Activated CD8-positive, alpha-beta memory T cell treated with anti-CD3 and anti-CD28 coated beads for 36 hours (primary cell): ENCODE results near the gene TRAF1. TPM values are rescaled to one million over a fixed set of nuclear protein-coding genes. Genes with fewer than 3 reads are reported as not detected.

ENCODE experiments used
- CTCF ChIA-PET: fragments of 350-600 bp; sonication (Branson Sonifier 250); formaldehyde crosslinking; loops from one replicate; lab custom pipeline; 2021; ENCODE audit warnings: antibody characterized with exemption; lab: Charles Lee
- POLR2A ChIA-PET: fragments of 350-600 bp; sonication (Branson Sonifier 250); formaldehyde crosslinking; loops from one replicate; lab custom pipeline; 2021; ENCODE audit warnings: antibody characterized with exemption; lab: Charles Lee
- total RNA-seq, 2 experiments: library from RNA; stranded (reverse); gene quantifications; one replicate each; pipeline ENCODE4 v1.2.3, GENCODE V29; 2021

The TRAF1 gene
- total RNA-seq, 2 experiments from 2014 or later = 260 to 261 TPM

DNA sequence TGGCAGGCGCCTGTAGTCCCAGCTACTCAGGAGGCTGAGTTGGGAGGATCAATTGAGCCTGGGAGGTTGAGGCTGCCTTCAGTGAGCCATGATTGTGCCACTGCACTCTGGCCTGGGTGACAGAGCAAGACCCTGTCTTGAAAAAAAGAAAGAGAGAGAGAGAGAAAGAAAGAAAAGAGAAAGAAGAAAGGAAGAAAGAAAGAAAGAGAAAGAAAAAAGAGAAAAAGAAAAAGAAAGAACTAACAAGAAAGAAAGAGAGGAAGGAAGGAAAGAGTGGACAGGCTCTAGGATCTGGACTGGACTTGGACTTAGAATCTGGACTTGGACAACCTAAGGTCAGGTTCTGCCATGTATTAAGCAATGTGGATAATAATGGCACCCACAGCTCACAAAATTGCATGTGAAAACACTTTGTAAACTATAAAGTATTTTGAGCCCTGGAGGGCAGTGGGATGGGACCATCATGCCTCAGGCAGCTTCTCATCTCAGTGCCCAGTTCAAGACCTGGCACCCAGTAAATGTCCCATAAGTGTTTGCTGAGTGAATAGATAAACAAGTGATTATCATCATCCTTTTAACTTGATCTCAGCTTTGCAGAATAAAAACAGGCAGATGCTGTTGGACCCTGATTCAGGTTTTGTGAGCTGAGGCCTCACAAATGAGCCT lies 36.9 kb downstream of the TRAF1 start:
- CTCF ChIA-PET = interaction anchor here (0.6 to 1.7 kb wide), 8 partner anchors 10 to 134 kb away, joined by 3 to 7 read pairs (median 3); partner anchors contain the start of gene PHF19

DNA sequence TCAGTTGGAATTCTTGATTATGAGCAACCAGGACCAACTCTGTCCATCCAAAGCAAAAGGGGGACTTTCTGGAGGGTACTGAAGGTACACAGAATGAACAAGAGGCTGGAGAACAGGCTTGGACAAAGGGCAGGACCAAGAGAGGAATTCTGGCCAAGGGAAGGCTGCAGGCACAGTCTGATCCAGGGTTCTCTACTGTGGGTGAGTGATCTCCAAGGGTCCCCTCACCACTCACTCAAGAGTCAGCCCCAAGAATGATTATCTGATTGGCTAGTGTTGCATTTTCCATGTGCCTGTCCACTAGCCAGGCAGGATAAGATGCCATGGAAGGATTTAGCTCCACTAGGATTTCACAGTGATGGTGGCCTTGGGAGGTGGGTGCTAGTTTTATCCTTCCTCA lies 38.0 kb downstream of the TRAF1 start:
- ChIA-PET CTCF (interaction anchor here (1.1 to 1.2 kb wide), 2 partner anchors 9 to 19 kb away, joined by 3 to 4 read pairs; no protein-coding TSS in a partner anchor), POLR2A (interaction anchor here (2.5 to 5.1 kb wide), 2 partner anchors 11 to 38 kb away, joined by 23 to 29 read pairs; partner anchors contain the start of genes PHF19 and TRAF1)

More for the DNA sequence above, 36.9 kb downstream of the TRAF1 start:
- POLR2A ChIA-PET = interaction anchor here (0.5 to 5.1 kb wide), 14 partner anchors 9 to 97 kb away, joined by 3 to 29 read pairs (median 6); partner anchors contain the start of genes FBXW2, PHF19 and TRAF1

DNA sequence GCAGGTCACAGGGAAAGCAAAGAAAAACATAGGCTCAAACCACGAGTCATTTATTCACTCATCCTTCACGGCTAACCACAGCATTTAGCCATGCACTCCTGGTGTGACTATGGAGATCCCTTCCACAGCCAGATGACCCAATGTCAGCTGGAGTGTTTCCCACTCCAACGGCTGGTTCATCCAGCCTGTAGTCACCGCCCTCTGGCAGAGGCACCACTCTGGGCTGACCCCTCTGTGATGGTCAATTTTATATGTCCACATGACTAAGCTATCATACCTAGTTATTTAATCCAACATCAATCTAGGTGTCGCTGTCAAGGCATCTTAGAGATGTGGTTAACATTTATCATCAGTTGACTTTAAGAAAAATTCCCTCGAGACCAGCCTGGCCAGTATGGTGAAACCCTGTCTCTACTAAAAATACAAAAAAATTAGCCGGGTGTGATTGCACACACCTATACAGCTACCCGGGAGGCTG lies 40.1 kb downstream of the TRAF1 start:
- CTCF ChIA-PET = no interaction called here
- POLR2A ChIA-PET = interaction anchor here (0.6 to 0.9 kb wide), 2 partner anchors 10 to 45 kb away, joined by 3 to 4 read pairs; no protein-coding TSS in a partner anchor

DNA sequence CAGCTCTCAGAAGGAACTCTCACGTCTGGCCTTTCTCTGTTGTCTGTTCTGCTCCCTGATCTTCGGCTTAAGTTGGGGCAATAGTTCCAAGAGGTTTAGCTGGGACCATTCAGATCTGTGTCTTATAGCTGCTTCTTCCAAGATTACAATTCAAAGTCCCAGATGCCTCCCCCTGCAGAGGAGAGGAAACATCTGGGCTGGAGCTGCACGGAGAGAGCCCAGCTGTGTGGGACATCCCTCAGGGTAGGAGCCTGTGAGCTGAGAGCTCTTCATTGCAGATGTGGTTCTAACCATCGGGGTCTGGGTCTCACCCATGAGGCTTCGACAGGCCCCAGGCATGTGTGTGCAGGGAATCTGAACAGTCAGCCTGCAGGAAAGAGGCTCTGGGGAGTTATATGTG lies 40.6 kb downstream of the TRAF1 start:
- ChIA-PET POLR2A (interaction anchor here (0.6 to 0.9 kb wide), 2 partner anchors 10 to 46 kb away, joined by 3 to 4 read pairs; no protein-coding TSS in a partner anchor), CTCF (interaction anchor here (0.6 kb wide), 1 partner anchor 182 kb away, joined by 3 read pairs; no protein-coding TSS in a partner anchor)

DNA sequence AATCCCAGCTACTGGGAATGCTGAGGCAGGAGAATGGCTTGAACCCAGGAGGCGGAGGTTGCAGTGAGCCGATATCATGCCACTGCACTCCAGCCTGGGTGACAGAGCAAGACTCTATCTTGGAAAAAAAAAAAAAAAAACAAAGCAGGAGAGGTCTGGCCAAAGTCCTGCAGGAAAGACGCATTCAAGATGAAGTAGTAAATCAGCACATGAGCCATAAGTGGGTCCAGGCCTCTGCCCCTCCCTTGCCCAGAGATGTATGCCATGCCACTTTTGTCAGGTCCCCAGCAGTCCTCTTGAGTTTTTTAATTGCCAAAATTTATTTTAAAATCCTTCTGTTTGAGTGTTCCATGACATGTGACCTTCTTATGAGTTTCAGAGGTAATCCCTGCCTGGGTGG lies 41.1 kb downstream of the TRAF1 start:
- CTCF ChIA-PET = interaction anchor here (0.6 kb wide), 2 partner anchors 182 to 200 kb away, joined by 3 read pairs; no protein-coding TSS in a partner anchor
- POLR2A ChIA-PET = no interaction called here

DNA sequence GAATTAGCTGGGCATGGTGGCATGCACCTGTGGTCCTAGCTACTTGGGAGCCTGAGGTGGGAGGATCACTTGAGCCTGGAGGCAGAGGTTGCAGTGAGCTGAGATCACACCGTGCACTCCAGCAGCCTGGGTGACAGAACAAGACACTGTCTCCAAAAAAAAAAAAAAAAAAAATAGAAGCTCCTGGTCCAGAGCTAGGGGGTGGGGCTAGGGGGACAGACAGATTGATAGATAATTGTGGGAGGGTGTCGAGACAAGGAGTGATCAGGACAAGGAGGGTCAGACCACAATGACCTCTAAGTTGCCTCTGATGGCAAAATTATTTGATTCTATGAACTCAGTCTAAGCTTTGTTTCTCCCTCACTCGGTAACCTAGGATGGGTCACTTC lies 43.0 kb downstream of the TRAF1 start:
- ChIA-PET CTCF (interaction anchor here (1.3 kb wide), 1 partner anchor 14 kb away, joined by 5 read pairs; no protein-coding TSS in a partner anchor), POLR2A (interaction anchor here (1.0 kb wide), 1 partner anchor 10 kb away, joined by 4 read pairs; no protein-coding TSS in a partner anchor)

DNA sequence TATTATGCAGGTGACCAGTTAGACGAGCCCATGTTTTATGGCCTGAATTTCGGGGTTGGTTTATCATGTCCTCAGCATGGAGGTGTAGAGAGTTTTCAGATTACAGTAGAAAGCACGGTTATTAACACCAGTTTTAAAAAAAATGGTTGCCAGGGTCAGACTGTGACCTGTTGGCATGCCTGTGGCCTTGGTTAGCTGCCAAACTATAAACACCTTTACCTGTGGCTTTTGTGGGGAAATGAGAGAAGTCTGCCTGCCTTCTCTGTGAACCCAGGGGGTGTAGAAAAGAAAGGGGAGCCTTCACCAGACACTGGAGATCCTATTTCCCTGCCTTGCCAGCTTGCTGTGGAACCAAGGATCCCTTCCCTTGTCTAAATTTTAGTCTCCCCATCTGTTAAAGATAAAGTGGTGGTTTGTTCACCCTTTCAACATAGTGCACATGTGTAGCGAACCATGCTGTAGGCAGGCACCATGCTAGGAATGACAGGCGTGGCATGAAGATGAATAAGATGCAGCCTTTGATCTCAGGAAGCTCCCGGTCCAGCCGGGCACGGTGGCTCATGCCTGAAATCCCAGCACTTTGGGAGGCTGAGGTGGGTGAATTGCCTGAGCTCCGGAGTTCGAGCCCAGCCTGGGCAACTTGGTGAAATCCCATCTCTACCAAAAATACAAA lies 43.5 kb downstream of the TRAF1 start:
- ChIA-PET CTCF (interaction anchor here (1.3 kb wide), 1 partner anchor 14 kb away, joined by 5 read pairs; no protein-coding TSS in a partner anchor), POLR2A (interaction anchor here (1.0 kb wide), 1 partner anchor 10 kb away, joined by 4 read pairs; no protein-coding TSS in a partner anchor)

DNA sequence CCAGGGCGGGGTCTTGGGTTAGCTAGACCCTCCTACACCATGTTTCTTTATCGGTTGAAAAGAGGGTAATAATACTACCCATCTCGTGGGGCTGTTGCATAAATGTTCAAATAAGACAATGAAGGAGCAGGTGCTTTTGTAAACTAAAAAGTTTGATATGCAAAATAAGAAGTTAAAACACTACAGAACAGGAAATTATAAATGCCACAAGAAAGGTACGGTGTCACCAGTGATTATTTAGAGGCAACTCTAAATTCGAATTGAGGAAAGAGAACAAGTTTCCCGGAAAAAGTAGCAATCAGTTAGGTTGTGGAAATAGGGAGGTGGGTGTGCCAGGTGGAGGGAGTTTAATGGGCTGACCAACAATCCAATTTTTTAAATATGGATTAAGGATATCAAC lies 47.1 kb downstream of the TRAF1 start:
- ChIA-PET POLR2A (interaction anchor here (3.3 kb wide), 1 partner anchor 12 kb away, joined by 29 read pairs; no protein-coding TSS in a partner anchor), CTCF (interaction anchor here (0.6 to 2.4 kb wide), 4 partner anchors 9 to 86 kb away, joined by 3 to 8 read pairs (median 4); no protein-coding TSS in a partner anchor)

DNA sequence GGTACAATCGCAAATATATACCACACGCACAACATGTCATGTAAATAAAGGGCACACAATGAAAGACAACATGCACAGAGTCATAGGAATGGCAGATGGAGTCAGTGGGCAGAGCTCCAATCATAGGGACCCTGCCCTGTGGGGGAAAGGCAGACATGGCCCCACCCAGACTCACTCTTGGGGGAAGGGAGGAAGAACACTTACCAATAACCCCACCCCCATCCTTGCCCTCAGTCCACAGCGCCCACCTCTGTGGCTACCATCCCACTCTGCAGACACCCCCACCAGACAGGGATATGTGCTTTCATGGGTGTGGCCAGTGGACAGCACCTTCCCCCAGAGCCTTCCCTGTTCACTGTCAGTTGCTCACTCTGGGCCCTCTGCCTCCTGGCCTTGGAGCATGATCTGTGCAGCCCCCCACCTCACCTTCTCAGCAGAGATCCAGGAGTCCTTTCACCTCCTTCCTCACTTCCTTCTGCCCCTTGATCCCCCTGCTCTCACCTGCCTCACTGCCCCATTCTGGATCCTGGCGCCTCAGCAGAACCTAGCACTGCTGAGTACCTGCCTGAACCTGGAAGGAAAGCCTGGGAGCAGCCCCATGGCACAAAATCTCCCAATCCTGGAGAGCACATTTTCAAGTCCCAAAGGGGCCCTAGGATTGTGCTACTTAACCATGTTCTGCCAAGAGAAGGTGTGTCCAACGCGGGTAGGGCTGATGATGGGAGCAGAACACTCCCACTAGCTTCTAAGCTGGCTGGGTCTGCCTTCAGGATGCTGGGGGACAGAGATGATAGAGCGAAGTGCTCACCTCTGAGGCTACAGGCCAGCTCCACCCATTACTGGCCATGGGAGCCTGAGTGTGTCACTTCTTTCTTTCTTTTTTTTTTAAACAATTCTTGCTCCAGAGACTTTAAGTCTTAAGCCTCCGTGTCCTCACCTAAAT lies 48.1 kb downstream of the TRAF1 start:
- POLR2A ChIA-PET = interaction anchor here (0.5 to 3.3 kb wide), 5 partner anchors 13 to 65 kb away, joined by 3 to 29 read pairs (median 3); no protein-coding TSS in a partner anchor

DNA sequence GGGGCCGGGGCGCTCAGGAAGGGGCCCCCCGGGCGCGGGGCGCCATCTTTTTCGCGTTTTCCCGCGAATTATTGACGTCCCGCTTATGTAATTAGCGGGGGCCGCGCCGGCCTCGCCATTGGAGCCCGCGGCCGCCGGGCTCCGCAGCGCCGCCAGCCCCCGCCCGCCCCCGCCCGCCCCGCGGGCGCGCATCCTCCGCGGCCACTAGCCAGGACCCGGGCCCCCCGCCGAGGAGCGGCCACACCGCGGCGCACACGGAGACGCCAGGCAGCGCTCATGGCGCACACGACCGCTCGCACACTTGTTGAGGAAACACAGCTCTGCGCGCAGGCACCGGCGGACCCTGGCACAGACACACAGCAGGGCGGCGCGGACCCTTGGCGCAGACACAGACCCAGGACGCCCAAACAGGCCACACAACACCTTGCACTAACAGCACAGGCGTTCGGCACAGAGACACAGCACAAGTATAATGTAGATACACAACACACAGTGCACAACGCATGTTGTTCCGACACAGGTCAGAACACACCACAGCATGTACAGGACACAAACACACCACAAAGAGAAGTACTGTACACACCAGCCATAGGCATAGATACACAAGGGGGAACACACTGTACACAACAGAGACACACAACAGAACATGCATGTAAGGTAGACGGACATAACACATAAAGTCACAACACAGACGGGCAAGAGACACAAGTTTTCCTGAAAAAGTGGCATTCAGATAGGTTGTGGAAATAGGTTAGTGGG lies 49.1 kb downstream of the TRAF1 start:
- ChIA-PET POLR2A (interaction anchor here (0.9 to 3.3 kb wide), 8 partner anchors 14 to 56 kb away, joined by 3 to 29 read pairs (median 4); partner anchors contain the start of gene TRAF1), CTCF (interaction anchor here (0.8 to 2.4 kb wide), 5 partner anchors 12 to 52 kb away, joined by 3 to 8 read pairs (median 4); no protein-coding TSS in a partner anchor)

More for the DNA sequence above, 48.1 kb downstream of the TRAF1 start:
- CTCF ChIA-PET = interaction anchor here (0.6 to 2.4 kb wide), 7 partner anchors 12 to 85 kb away, joined by 3 to 8 read pairs (median 3); no protein-coding TSS in a partner anchor

DNA sequence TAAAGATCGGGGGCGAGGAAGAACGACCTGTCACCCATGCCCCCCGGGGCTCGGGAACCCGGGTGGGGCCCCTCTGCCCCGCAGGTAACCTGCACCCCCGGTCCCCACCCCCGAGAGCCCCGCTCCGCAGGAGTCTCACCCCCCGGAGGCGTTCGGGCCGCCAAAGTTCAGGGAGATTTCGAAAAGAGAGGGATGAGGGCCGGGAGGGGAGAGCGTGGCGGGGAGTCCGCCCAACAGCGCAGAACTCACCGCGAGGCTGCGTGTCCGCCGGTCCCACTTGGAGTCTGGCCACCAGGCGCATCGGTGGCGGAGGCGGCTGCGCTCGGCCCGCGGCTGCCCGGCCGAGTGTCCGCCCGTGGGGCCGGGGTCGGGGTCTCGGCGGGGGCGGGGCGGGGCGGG lies 49.8 kb downstream of the TRAF1 start, which contains the start of gene PHF19:
Gene PHF19, minus strand, starts transcription at position 347 of the 399 bp plus-strand sequence. CDS start 2,447 bp downstream, outside the sequence.
- ChIA-PET CTCF (interaction anchor here (1.0 to 1.5 kb wide), 3 partner anchors 13 to 21 kb away, joined by 3 to 4 read pairs (median 4); no protein-coding TSS in a partner anchor), POLR2A (interaction anchor here (0.7 to 3.3 kb wide), 7 partner anchors 14 to 62 kb away, joined by 3 to 29 read pairs (median 4); partner anchors contain the start of gene TRAF1)

DNA sequence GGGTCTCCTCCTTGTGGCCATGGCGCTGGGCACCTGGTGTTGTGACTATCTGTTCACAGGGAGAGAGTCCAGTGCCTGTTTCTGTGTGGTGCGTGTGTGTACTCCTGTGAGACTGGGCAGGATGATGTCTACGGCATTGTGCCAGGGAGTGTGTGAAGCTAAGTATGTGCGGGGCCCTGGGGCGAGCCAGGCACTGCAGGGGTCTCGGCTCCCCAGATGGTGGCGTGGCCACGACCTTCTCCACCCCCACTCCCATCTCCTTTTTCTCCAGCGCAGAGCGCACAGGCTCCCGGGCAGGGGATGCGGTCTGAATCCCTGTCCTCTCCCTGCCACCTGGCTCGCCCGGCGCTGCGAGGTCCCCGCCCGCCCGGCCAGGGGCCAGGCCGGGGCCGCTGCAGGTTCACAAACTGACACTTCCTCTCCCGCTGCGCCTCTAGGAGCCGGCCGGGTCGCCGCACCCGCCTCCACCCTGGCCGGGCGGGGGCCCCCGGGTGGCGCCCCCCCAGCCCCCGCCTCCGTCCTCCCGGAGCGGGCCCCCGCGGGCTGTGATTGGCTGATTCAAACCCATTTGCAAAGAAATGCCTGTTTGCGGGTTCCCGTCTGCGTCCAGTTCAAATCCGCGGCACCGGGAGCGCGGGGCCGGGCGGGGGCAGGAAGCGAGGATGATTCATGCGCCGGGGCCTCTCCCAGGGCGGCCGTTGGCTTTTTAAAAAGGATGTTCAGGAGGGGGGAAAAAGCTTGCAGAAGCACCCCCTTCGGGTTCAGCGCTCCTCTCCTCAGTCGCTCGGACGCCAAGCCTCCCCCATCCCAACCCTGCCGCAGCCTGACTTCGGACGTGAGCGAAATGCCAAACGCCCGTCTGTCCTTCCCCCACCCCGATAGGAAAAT lies 50.4 kb downstream of the TRAF1 start:
- ChIA-PET POLR2A (interaction anchor here (0.7 to 3.3 kb wide), 8 partner anchors 15 to 62 kb away, joined by 3 to 29 read pairs (median 5); partner anchors contain the start of gene TRAF1), CTCF (interaction anchor here (0.6 to 2.1 kb wide), 5 partner anchors 14 to 31 kb away, joined by 3 to 6 read pairs (median 4); no protein-coding TSS in a partner anchor)

DNA sequence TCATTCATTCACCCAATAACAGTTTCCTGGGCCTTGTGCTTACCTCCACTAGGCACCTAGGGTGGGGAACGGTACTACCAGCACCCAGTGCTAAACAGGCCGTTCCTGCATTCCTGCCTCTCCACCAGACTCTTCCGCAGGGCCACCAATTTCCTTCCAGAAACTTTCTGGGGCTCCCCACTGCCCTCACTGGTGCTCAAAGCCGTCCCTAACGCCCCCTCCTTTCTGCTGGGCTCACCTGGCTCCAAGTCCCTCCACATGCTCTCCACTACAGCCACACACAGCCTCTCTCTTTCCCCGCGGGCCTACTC lies 51.0 kb downstream of the TRAF1 start:
- ChIA-PET CTCF (interaction anchor here (0.6 to 2.1 kb wide), 2 partner anchors 15 to 30 kb away, joined by 3 to 6 read pairs; no protein-coding TSS in a partner anchor), POLR2A (interaction anchor here (1.4 to 2.5 kb wide), 5 partner anchors 17 to 54 kb away, joined by 4 to 24 read pairs (median 6); partner anchors contain the start of gene TRAF1)

DNA sequence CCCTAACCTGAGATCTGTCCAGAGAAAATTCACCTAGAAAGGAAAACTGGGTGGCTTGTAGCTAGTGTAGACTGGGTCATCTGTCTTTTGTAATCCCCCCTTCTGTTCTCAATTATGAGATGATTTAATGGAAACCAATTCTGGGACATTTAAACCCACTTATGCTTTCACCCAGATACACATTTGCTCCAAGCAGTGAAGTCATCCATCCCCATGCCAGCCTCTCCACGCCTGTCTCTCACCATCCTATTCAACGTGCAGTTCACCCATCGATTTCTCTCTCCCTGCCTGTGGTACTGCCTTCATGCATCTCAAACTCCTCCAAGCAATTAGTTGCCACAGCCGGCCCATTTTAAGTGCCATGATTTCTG lies 51.4 kb downstream of the TRAF1 start:
- POLR2A ChIA-PET = interaction anchor here (1.4 to 1.9 kb wide), 2 partner anchors 17 to 54 kb away, joined by 4 to 6 read pairs; no protein-coding TSS in a partner anchor

More for the DNA sequence above, 51.4 kb downstream of the TRAF1 start:
- CTCF ChIA-PET = interaction anchor here (2.1 kb wide), 1 partner anchor 30 kb away, joined by 6 read pairs; no protein-coding TSS in a partner anchor
